HEK293 (cell line): ENCODE data around the gene ENO2.

Source experiments
- FEZF1 ChIP-seq: fragments of 450-650 bp; formaldehyde crosslinking; IDR thresholded peaks from 2 replicates; pipeline ENCODE4 v1.5.1; 2016; ENCODE audit warnings: missing biosample characterization, missing genetic modification characterization
- KLF7 ChIP-seq: fragments of 450-650 bp; formaldehyde crosslinking; IDR thresholded peaks from 2 replicates; pipeline ENCODE4 v1.5.1; 2016; ENCODE audit warnings: missing biosample characterization, missing genetic modification characterization, borderline replicate concordance
- MYNN ChIP-seq: fragments of 450-650 bp; formaldehyde crosslinking; IDR thresholded peaks from 2 replicates; pipeline ENCODE4 v1.5.1; 2016; ENCODE audit warnings: missing biosample characterization, missing genetic modification characterization, borderline replicate concordance
- SCRT2 ChIP-seq: fragments of 450-650 bp; formaldehyde crosslinking; IDR thresholded peaks from 2 replicates; pipeline ENCODE4 v1.5.1; 2016; ENCODE audit warnings: missing biosample characterization, missing genetic modification characterization
- SETDB1 ChIP-seq: IDR thresholded peaks from one replicate; pipeline ENCODE4 v1.6.1; 2017; ENCODE audit warnings: mild to moderate bottlenecking, low read length, moderate library complexity, mixed read lengths; ENCODE audit not compliant: insufficient read length
- YY1 ChIP-seq: fragments of 450-650 bp; formaldehyde crosslinking; IDR thresholded peaks from 2 replicates; pipeline ENCODE4 v1.5.1; 2018; ENCODE audit warnings: missing biosample characterization, missing genetic modification characterization
- ZBTB49 ChIP-seq: fragments of 450-650 bp; formaldehyde crosslinking; IDR thresholded peaks from 2 replicates; pipeline ENCODE4 v1.5.1; 2016; ENCODE audit warnings: missing biosample characterization, missing genetic modification characterization, low read depth
- ZBTB7A ChIP-seq: fragments of 450-650 bp; formaldehyde crosslinking; IDR thresholded peaks from 2 replicates; pipeline ENCODE4 v1.5.1; 2016; ENCODE audit warnings: low read depth, missing biosample characterization, missing genetic modification characterization
- ZEB2 ChIP-seq: fragments of 450-650 bp; formaldehyde crosslinking; IDR thresholded peaks from 2 replicates; pipeline ENCODE4 v1.5.1; 2016; ENCODE audit warnings: missing biosample characterization, missing genetic modification characterization
- ZFP41 ChIP-seq: fragments of 450-650 bp; formaldehyde crosslinking; IDR thresholded peaks from 2 replicates; pipeline ENCODE4 v1.5.1; 2016; ENCODE audit warnings: missing biosample characterization, missing genetic modification characterization, borderline replicate concordance
- ZNF132 ChIP-seq: fragments of 450-650 bp; formaldehyde crosslinking; IDR thresholded peaks from 2 replicates; pipeline ENCODE4 v1.5.1; 2017; ENCODE audit warnings: missing biosample characterization, missing genetic modification characterization, borderline replicate concordance
- ZNF138 ChIP-seq: fragments of 450-650 bp; formaldehyde crosslinking; IDR thresholded peaks from 2 replicates; pipeline ENCODE4 v1.5.1; 2016; ENCODE audit warnings: missing biosample characterization, missing genetic modification characterization, borderline replicate concordance
- ZNF26 ChIP-seq: fragments of 450-650 bp; formaldehyde crosslinking; IDR thresholded peaks from 2 replicates; pipeline ENCODE4 v1.5.1; 2016; ENCODE audit warnings: missing biosample characterization, missing genetic modification characterization
- ZNF48 ChIP-seq: fragments of 450-650 bp; formaldehyde crosslinking; IDR thresholded peaks from 2 replicates; pipeline ENCODE4 v1.5.1; 2016; ENCODE audit warnings: missing biosample characterization, missing genetic modification characterization
- ZNF530 ChIP-seq: fragments of 450-650 bp; formaldehyde crosslinking; IDR thresholded peaks from 2 replicates; pipeline ENCODE4 v1.5.1; 2016; ENCODE audit warnings: low read depth, missing biosample characterization, missing genetic modification characterization
- ZNF549 ChIP-seq: fragments of 450-650 bp; IDR thresholded peaks from 2 replicates; pipeline ENCODE4 v1.5.1; 2018; ENCODE audit warnings: missing biosample characterization, missing genetic modification characterization, mild to moderate bottlenecking, inconsistent platforms, moderate library complexity
- ZNF600 ChIP-seq: fragments of 450-650 bp; formaldehyde crosslinking; IDR thresholded peaks from 2 replicates; pipeline ENCODE4 v1.5.1; 2016; ENCODE audit warnings: missing biosample characterization, missing genetic modification characterization
- ZNF610 ChIP-seq: fragments of 450-650 bp; formaldehyde crosslinking; IDR thresholded peaks from 2 replicates; pipeline ENCODE4 v1.5.1; 2016; ENCODE audit warnings: missing biosample characterization, missing genetic modification characterization, borderline replicate concordance
- ZNF639 ChIP-seq: fragments of 450-650 bp; formaldehyde crosslinking; IDR thresholded peaks from 2 replicates; pipeline ENCODE4 v1.5.1; 2016; ENCODE audit warnings: missing biosample characterization, missing genetic modification characterization
- ZNF701 ChIP-seq: fragments of 450-650 bp; formaldehyde crosslinking; IDR thresholded peaks from 2 replicates; pipeline ENCODE4 v1.5.1; 2016; ENCODE audit warnings: missing biosample characterization, missing genetic modification characterization
- ZNF791 ChIP-seq: fragments of 450-650 bp; formaldehyde crosslinking; IDR thresholded peaks from 2 replicates; pipeline ENCODE4 v1.5.1; 2016; ENCODE audit warnings: missing biosample characterization, missing genetic modification characterization
- ZNF830 ChIP-seq: fragments of 450-650 bp; IDR thresholded peaks from 2 replicates; pipeline ENCODE4 v1.5.0; 2018; ENCODE audit warnings: missing biosample characterization, missing genetic modification characterization, low read depth, mild to moderate bottlenecking, moderate library complexity
- ZNF837 ChIP-seq: fragments of 450-650 bp; formaldehyde crosslinking; IDR thresholded peaks from 2 replicates; pipeline ENCODE4 v1.5.1; 2016; ENCODE audit warnings: missing biosample characterization, missing genetic modification characterization
- TF ChIP-seq, protein P1 (sequence below): fragments of 450-650 bp; formaldehyde crosslinking; IDR thresholded peaks from 2 replicates; pipeline ENCODE4 v1.5.1; 2017; ENCODE audit warnings: missing biosample characterization, missing genetic modification characterization
- TF ChIP-seq, protein P2 (sequence below): fragments of 450-650 bp; formaldehyde crosslinking; IDR thresholded peaks from 2 replicates; pipeline ENCODE4 v1.5.1; 2017; ENCODE audit warnings: missing biosample characterization, missing genetic modification characterization

ENO2 gene

DNA sequence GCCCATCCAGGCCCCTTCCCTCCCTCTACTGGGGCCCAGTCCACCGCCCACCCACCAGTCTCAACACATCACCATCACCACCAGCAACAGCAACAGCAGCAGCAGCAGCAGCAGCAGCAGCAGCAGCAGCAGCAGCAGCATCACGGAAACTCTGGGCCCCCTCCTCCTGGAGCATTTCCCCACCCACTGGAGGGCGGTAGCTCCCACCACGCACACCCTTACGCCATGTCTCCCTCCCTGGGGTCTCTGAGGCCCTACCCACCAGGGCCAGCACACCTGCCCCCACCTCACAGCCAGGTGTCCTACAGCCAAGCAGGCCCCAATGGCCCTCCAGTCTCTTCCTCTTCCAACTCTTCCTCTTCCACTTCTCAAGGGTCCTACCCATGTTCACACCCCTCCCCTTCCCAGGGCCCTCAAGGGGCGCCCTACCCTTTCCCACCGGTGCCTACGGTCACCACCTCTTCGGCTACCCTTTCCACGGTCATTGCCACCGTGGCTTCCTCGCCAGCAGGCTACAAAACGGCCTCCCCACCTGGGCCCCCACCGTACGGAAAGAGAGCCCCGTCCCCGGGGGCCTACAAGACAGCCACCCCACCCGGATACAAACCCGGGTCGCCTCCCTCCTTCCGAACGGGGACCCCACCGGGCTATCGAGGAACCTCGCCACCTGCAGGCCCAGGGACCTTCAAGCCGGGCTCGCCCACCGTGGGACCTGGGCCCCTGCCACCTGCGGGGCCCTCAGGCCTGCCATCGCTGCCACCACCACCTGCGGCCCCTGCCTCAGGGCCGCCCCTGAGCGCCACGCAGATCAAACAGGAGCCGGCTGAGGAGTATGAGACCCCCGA, 22.5 kb downstream of the ENO2 start (continued):
- TF ChIP-seq ZNF791 (tag by site-specific recombination) (no peak), ZNF138 (tag by site-specific recombination) (no peak), SCRT2 (tag by site-specific recombination) (peak; percentile 75), MYNN (tag by site-specific recombination) (no peak), ZBTB49 (tag by site-specific recombination) (no peak), ZNF132 (tag by site-specific recombination) (no peak), KLF7 (no peak), ZFP41 (tag by site-specific recombination) (no peak), ZBTB7A (no peak), ZNF549 (tag by site-specific recombination) (no peak), ZEB2 (tag by site-specific recombination) (peak; percentile 93), ZNF48 (tag by site-specific recombination) (no peak), ZNF26 (tag by site-specific recombination) (no peak), ZNF600 (tag by site-specific recombination) (peak; percentile 73), ZNF837 (no peak), ZNF610 (no peak), ZNF530 (no peak), FEZF1 (no peak), ZNF701 (tag by site-specific recombination) (no peak), ZNF830 (tag by site-specific recombination) (no peak), ZNF639 (tag by site-specific recombination) (no peak), YY1 (tag by site-specific recombination) (no peak), SETDB1 (no peak)
- TF ChIP-seq, protein P1, sequence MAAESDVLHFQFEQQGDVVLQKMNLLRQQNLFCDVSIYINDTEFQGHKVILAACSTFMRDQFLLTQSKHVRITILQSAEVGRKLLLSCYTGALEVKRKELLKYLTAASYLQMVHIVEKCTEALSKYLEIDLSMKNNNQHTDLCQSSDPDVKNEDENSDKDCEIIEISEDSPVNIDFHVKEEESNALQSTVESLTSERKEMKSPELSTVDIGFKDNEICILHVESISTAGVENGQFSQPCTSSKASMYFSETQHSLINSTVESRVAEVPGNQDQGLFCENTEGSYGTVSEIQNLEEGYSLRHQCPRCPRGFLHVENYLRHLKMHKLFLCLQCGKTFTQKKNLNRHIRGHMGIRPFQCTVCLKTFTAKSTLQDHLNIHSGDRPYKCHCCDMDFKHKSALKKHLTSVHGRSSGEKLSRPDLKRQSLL = no peak
- TF ChIP-seq, protein P2, sequence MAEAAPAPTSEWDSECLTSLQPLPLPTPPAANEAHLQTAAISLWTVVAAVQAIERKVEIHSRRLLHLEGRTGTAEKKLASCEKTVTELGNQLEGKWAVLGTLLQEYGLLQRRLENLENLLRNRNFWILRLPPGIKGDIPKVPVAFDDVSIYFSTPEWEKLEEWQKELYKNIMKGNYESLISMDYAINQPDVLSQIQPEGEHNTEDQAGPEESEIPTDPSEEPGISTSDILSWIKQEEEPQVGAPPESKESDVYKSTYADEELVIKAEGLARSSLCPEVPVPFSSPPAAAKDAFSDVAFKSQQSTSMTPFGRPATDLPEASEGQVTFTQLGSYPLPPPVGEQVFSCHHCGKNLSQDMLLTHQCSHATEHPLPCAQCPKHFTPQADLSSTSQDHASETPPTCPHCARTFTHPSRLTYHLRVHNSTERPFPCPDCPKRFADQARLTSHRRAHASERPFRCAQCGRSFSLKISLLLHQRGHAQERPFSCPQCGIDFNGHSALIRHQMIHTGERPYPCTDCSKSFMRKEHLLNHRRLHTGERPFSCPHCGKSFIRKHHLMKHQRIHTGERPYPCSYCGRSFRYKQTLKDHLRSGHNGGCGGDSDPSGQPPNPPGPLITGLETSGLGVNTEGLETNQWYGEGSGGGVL (tag by site-specific recombination) = no peak; the same call in 1 of the 2 replicates
